Measurements from ENCODE around the gene SETSIP.
"Not testable (repeated sequence)": the region's sequence is repeated elsewhere in the genome, so short reads cannot be mapped to it uniquely, and the experiment has no call there.

DNA sequence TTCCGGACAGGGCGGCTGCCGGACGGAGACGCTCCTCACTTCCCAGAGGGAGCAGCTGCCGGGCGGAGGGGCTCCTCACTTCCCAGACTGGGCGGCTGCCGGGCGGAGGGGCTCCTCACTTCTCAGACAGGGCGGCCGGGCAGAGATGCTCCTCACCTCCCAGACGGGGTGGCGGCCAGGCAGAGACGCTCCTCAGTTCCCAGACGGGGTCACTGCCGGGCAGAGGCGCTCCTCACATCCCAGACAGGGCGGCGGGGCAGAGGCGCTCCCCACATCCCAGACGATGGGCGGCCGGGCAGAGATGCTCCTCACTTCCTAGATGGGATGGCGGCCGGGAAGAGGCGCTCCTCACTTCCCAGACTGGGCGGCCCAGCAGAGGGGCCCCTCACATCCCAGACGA, 49.2 kb downstream of the SETSIP start:
- TF ChIP-seq, protein P1, sequence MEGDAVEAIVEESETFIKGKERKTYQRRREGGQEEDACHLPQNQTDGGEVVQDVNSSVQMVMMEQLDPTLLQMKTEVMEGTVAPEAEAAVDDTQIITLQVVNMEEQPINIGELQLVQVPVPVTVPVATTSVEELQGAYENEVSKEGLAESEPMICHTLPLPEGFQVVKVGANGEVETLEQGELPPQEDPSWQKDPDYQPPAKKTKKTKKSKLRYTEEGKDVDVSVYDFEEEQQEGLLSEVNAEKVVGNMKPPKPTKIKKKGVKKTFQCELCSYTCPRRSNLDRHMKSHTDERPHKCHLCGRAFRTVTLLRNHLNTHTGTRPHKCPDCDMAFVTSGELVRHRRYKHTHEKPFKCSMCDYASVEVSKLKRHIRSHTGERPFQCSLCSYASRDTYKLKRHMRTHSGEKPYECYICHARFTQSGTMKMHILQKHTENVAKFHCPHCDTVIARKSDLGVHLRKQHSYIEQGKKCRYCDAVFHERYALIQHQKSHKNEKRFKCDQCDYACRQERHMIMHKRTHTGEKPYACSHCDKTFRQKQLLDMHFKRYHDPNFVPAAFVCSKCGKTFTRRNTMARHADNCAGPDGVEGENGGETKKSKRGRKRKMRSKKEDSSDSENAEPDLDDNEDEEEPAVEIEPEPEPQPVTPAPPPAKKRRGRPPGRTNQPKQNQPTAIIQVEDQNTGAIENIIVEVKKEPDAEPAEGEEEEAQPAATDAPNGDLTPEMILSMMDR (IDR thresholded peaks at IDR 0.05; ENCODE audit: low read depth, low read length, missing input control), result not testable (repeated sequence)
- TF ChIP-seq JUND (IDR thresholded peaks at IDR 0.05); GABPA (IDR thresholded peaks at IDR 0.05 in 1 of 2, conservative IDR thresholded peaks at IDR 0.05 in 1 of 2); HNF4A (conservative IDR thresholded peaks at IDR 0.05); FOXA1 (IDR thresholded peaks at IDR 0.05); TAF1 (conservative IDR thresholded peaks at IDR 0.05): not testable (repeated sequence)
- TF ChIP-seq, protein P2, sequence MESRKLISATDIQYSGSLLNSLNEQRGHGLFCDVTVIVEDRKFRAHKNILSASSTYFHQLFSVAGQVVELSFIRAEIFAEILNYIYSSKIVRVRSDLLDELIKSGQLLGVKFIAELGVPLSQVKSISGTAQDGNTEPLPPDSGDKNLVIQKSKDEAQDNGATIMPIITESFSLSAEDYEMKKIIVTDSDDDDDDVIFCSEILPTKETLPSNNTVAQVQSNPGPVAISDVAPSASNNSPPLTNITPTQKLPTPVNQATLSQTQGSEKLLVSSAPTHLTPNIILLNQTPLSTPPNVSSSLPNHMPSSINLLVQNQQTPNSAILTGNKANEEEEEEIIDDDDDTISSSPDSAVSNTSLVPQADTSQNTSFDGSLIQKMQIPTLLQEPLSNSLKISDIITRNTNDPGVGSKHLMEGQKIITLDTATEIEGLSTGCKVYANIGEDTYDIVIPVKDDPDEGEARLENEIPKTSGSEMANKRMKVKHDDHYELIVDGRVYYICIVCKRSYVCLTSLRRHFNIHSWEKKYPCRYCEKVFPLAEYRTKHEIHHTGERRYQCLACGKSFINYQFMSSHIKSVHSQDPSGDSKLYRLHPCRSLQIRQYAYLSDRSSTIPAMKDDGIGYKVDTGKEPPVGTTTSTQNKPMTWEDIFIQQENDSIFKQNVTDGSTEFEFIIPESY (IDR thresholded peaks at IDR 0.05), result not testable (repeated sequence)
- TF ChIP-seq, protein P3, sequence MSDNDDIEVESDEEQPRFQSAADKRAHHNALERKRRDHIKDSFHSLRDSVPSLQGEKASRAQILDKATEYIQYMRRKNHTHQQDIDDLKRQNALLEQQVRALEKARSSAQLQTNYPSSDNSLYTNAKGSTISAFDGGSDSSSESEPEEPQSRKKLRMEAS (IDR thresholded peaks at IDR 0.05), result not testable (repeated sequence)
- TF ChIP-seq, protein P4, sequence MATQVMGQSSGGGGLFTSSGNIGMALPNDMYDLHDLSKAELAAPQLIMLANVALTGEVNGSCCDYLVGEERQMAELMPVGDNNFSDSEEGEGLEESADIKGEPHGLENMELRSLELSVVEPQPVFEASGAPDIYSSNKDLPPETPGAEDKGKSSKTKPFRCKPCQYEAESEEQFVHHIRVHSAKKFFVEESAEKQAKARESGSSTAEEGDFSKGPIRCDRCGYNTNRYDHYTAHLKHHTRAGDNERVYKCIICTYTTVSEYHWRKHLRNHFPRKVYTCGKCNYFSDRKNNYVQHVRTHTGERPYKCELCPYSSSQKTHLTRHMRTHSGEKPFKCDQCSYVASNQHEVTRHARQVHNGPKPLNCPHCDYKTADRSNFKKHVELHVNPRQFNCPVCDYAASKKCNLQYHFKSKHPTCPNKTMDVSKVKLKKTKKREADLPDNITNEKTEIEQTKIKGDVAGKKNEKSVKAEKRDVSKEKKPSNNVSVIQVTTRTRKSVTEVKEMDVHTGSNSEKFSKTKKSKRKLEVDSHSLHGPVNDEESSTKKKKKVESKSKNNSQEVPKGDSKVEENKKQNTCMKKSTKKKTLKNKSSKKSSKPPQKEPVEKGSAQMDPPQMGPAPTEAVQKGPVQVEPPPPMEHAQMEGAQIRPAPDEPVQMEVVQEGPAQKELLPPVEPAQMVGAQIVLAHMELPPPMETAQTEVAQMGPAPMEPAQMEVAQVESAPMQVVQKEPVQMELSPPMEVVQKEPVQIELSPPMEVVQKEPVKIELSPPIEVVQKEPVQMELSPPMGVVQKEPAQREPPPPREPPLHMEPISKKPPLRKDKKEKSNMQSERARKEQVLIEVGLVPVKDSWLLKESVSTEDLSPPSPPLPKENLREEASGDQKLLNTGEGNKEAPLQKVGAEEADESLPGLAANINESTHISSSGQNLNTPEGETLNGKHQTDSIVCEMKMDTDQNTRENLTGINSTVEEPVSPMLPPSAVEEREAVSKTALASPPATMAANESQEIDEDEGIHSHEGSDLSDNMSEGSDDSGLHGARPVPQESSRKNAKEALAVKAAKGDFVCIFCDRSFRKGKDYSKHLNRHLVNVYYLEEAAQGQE (IDR thresholded peaks at IDR 0.05), result not testable (repeated sequence)
